Measurements from ENCODE around the gene TNFRSF14. TPM values are rescaled to one million over a fixed set of nuclear protein-coding genes. Genes with fewer than 3 reads are reported as not detected.

TNFRSF14 gene
- total and polyA plus RNA-seq, 2 of the 13 experiments (the other 11 are each of a cell fraction or from before 2014, with no cell fraction given) = 11.9 to 49.9 TPM

DNA sequence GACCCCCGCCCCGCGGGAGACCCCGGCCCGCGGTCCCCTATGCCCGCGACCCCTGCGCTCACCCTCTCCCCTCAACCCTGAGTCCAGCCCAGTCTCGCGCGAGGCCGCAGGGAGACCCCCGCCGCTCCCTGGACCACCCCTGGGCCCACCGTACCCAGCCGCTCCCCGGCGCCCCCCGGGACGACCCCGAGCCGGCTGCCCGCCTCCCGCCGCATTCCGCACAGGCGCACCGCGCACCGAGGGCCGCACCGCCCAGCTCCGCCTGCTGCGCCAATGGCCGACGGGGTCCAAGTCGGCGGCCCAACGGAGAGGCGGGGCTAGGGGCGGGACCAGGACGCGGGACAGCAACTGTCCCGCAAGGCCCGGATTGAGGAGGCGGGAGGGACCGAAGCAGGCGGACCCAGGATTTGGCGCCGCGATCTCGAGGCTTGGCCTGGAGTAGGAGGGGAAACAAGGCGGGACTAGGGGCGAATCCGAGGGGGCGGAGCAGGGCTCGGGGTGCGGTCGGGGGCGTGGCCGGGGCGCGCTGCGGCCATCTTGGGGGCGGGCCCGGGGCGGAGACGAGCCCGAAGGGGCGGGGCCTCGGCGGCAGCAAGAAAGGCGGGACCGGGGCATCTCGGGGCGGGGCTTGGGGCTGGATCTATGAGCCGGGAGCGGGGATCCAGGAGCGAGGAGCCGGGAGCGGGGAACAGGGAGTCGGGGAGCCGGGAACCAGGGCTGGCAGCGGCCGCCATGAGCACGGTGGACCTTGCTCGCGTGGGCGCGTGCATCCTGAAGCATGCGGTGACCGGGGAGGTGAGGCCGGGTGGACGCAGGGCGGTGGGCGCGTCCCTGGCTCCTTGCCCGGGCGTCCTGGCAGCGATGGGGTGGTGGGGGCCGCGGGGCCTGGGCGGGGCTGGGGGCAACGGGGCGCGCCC is 30.2 kb downstream of the TNFRSF14 start, which contains the start of gene PRXL2B (continued):
- TF ChIP-seq ZNF407 (CRISPR knock-in tag; IDR thresholded peaks at IDR 0.05; ENCODE audit: not compliant biosample characterization) (no peak), MED13 (CRISPR knock-in tag; IDR thresholded peaks at IDR 0.05) (no peak), ZNF839 (CRISPR knock-in tag; IDR thresholded peaks at IDR 0.05; ENCODE audit: borderline replicate concordance) (no peak), ZBTB34 (CRISPR knock-in tag; IDR thresholded peaks at IDR 0.05) (no peak), SP140L (CRISPR knock-in tag; IDR thresholded peaks at IDR 0.05; ENCODE audit: borderline replicate concordance) (no peak), ZNF276 (CRISPR knock-in tag; IDR thresholded peaks at IDR 0.05; ENCODE audit: low read depth) (no peak)
- TF ChIP-seq, protein P1, sequence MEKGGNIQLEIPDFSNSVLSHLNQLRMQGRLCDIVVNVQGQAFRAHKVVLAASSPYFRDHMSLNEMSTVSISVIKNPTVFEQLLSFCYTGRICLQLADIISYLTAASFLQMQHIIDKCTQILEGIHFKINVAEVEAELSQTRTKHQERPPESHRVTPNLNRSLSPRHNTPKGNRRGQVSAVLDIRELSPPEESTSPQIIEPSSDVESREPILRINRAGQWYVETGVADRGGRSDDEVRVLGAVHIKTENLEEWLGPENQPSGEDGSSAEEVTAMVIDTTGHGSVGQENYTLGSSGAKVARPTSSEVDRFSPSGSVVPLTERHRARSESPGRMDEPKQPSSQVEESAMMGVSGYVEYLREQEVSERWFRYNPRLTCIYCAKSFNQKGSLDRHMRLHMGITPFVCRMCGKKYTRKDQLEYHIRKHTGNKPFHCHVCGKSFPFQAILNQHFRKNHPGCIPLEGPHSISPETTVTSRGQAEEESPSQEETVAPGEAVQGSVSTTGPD (CRISPR knock-in tag; IDR thresholded peaks at IDR 0.05) = no peak
- TF ChIP-seq, protein P2, sequence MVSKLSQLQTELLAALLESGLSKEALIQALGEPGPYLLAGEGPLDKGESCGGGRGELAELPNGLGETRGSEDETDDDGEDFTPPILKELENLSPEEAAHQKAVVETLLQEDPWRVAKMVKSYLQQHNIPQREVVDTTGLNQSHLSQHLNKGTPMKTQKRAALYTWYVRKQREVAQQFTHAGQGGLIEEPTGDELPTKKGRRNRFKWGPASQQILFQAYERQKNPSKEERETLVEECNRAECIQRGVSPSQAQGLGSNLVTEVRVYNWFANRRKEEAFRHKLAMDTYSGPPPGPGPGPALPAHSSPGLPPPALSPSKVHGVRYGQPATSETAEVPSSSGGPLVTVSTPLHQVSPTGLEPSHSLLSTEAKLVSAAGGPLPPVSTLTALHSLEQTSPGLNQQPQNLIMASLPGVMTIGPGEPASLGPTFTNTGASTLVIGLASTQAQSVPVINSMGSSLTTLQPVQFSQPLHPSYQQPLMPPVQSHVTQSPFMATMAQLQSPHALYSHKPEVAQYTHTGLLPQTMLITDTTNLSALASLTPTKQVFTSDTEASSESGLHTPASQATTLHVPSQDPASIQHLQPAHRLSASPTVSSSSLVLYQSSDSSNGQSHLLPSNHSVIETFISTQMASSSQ (IDR thresholded peaks at IDR 0.05; ENCODE audit: low read depth) = no peak
- TF ChIP-seq, protein P2 (CRISPR knock-in tag; IDR thresholded peaks at IDR 0.05; ENCODE audit: borderline replicate concordance) = 0 out of 2 replicates have a peak, but pooled peaks have one; percentile 12

Data from HepG2 (cell line).